ENCODE measurements around the gene FUCA1.
"Not testable (repeated sequence)": the region's sequence is repeated elsewhere in the genome, so short reads cannot be mapped to it uniquely, and the experiment has no call there.

The FUCA1 gene

GRCh38 chr1:23867895-23868556 lies at the start of gene FUCA1:
Gene FUCA1 (minus strand): TSS chr1:23868290. CDS start chr1:23868286, 4 bp downstream.
- DNase-seq (ENCODE audit: low spot score) = peak; percentile 95

GRCh38 chr1:23916209-23917131 lies 48.4 kb upstream of the FUCA1 start:
- peak; percentile 50 for DNase-seq (ENCODE audit: low spot score)

GRCh38 chr1:23915466-23915865 lies 47.4 kb upstream of the FUCA1 start:
- DNase-seq (ENCODE audit: low spot score) = no peak

GRCh38 chr1:23914921-23915320 lies 46.8 kb upstream of the FUCA1 start:
- DNase-seq (ENCODE audit: low spot score) = no peak

GRCh38 chr1:23913212-23913880 lies 45.3 kb upstream of the FUCA1 start, which contains the start of gene CNR2:
Gene CNR2 (minus strand): TSS chr1:23913362. CDS start chr1:23875617, 37,745 bp downstream.
- DNase-seq (ENCODE audit: low spot score) = no peak

GRCh38 chr1:23911921-23912320 lies 43.8 kb upstream of the FUCA1 start:
- no peak for DNase-seq (ENCODE audit: low spot score)

- no peak for DNase-seq (ENCODE audit: low spot score)
Measured at GRCh38 chr1:23910553-23911246, 42.6 kb upstream of the FUCA1 start.

GRCh38 chr1:23910144-23910543 lies 42.1 kb upstream of the FUCA1 start:
- no peak for DNase-seq (ENCODE audit: low spot score)

- no peak for DNase-seq (ENCODE audit: low spot score)
Measured at GRCh38 chr1:23909412-23909811, 41.3 kb upstream of the FUCA1 start.

- DNase-seq (ENCODE audit: low spot score) = no peak
Measured at GRCh38 chr1:23908453-23909341, 40.6 kb upstream of the FUCA1 start.

- no peak for DNase-seq (ENCODE audit: low spot score)
Measured at GRCh38 chr1:23906731-23907130, 38.6 kb upstream of the FUCA1 start.

- DNase-seq (ENCODE audit: low spot score) = no peak
Measured at GRCh38 chr1:23905461-23906025, 37.5 kb upstream of the FUCA1 start.

GRCh38 chr1:23904748-23905357 lies 36.8 kb upstream of the FUCA1 start:
- DNase-seq (ENCODE audit: low spot score) = no peak

- DNase-seq (ENCODE audit: low spot score) = no peak
Measured at GRCh38 chr1:23903754-23904153, 35.7 kb upstream of the FUCA1 start.

GRCh38 chr1:23902321-23903278 lies 34.5 kb upstream of the FUCA1 start:
- DNase-seq (ENCODE audit: low spot score) = no peak

GRCh38 chr1:23900017-23900416 lies 31.9 kb upstream of the FUCA1 start:
- DNase-seq (ENCODE audit: low spot score) = not testable (repeated sequence)

- DNase-seq (ENCODE audit: low spot score) = no peak
Measured at GRCh38 chr1:23899070-23899469, 31.0 kb upstream of the FUCA1 start.

- DNase-seq (ENCODE audit: low spot score) = no peak
Measured at GRCh38 chr1:23897083-23897482, 29.0 kb upstream of the FUCA1 start.

GRCh38 chr1:23896491-23896890 lies 28.4 kb upstream of the FUCA1 start:
- no peak for DNase-seq (ENCODE audit: low spot score)
